SK-N-MC (cell line): Measurements from ENCODE around the gene MYH14.

Experiments used
- DNase-seq: peaks from one replicate; pipeline ENCODE4 v3.0.0-alpha.2; 2011; ENCODE audit warnings: low read depth, low spot score
- H3K27ac ChIP-seq: fragments of 200-600 bp; sonication (generic); 2 replicates; pipeline ENCODE4 v1.5.1; 2016; ENCODE audit warnings: mixed run types
- H3K36me3 ChIP-seq: fragments of 200-600 bp; sonication (generic); 2 replicates; pipeline ENCODE4 v1.6.1; 2017; ENCODE audit warnings: antibody characterized with exemption, low read length, mixed read lengths; ENCODE audit not compliant: insufficient read depth
- H3K4me3 ChIP-seq: fragments of 200-600 bp; sonication (generic); 2 replicates; pipeline ENCODE4 v1.5.1; 2016
- H3K9ac ChIP-seq: fragments of 200-600 bp; sonication (generic); 2 replicates; pipeline ENCODE4 v1.8.0; 2017; ENCODE audit warnings: mixed run types, mixed read lengths; ENCODE audit not compliant: insufficient read length
- H3K9me3 ChIP-seq: fragments of 200-600 bp; sonication (generic); 2 replicates; pipeline ENCODE4 v1.6.1; 2017; ENCODE audit warnings: low read depth, mild to moderate bottlenecking, antibody characterized with exemption, low read length, moderate library complexity, mixed read lengths
- EZH2 ChIP-seq: fragments of 200-600 bp; sonication (generic); IDR thresholded peaks from one replicate; pipeline ENCODE4 v1.6.1; 2017; ENCODE audit warnings: antibody characterized with exemption
- FOXP2 ChIP-seq: optimal IDR thresholded peaks from 2 replicates; pipeline ENCODE3; 2011; ENCODE audit warnings: mild to moderate bottlenecking, moderate library complexity; ENCODE audit not compliant: insufficient read depth; ENCODE audit errors: extremely low read length, control extremely low read depth
- POLR2AphosphoS5 ChIP-seq: IDR thresholded peaks from 2 replicates; pipeline ENCODE4 v1.6.1; 2012; ENCODE audit warnings: mild to moderate bottlenecking, low read depth, low read length, borderline replicate concordance

MYH14 gene

DNA sequence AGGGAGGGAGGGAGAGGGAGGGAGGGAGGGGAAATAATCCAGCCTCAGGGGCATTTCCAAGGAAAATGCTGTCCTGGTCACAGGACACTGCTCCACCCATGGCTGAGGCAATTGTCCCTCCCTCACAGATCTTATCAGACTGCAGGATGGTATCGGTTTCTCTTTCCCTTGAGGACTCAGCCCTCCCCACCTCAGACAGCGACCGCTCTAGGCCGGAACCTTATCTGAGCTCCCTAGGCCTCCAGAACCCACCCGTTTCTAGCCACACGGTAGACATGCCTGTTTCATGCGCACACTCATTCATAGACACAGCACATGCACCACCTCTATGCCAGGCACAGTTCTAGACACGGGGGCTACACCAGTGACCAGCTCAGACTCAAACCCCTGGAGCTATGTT is 30.3 kb upstream of the MYH14 start:
- Histone ChIP-seq H3K4me3 (no peak overlapping the region), H3K9ac (no peak overlapping the region), H3K36me3 (no peaks in the 10 kb centered on the region), H3K27ac (no peak overlapping the region), H3K9me3 (no peaks in the 10 kb centered on the region)
- no peak for DNase-seq
- TF ChIP-seq EZH2 (no peak), POLR2AphosphoS5 (no peak), FOXP2 (no peak)

- DNase-seq = no peak
- no peaks in the 10 kb centered on the region for H3K36me3 ChIP-seq
- H3K9ac ChIP-seq = no peak overlapping the region
- TF ChIP-seq FOXP2 (no peak), POLR2AphosphoS5 (no peak), EZH2 (no peak)
- no peaks in the 10 kb centered on the region for H3K9me3 ChIP-seq
- no peak overlapping the region for H3K4me3 ChIP-seq
- H3K27ac ChIP-seq = no peak overlapping the region
Observed at GRCh38 chr19:50174100-50174793, 29.2 kb upstream of the MYH14 start.

- H3K27ac ChIP-seq = no peak overlapping the region
- TF ChIP-seq POLR2AphosphoS5 = no peak
- no peak for TF ChIP-seq FOXP2
- TF ChIP-seq EZH2 = no peak
- H3K36me3 ChIP-seq = no peaks in the 10 kb centered on the region
- H3K9ac ChIP-seq = no peak overlapping the region
- DNase-seq = no peak
- H3K4me3 ChIP-seq = no peak overlapping the region
- H3K9me3 ChIP-seq = no peaks in the 10 kb centered on the region
Observed at GRCh38 chr19:50175924-50176323, 27.5 kb upstream of the MYH14 start.

- no peak overlapping the region for H3K4me3 ChIP-seq
Observed at GRCh38 chr19:50176775-50177174, 26.6 kb upstream of the MYH14 start.

DNA sequence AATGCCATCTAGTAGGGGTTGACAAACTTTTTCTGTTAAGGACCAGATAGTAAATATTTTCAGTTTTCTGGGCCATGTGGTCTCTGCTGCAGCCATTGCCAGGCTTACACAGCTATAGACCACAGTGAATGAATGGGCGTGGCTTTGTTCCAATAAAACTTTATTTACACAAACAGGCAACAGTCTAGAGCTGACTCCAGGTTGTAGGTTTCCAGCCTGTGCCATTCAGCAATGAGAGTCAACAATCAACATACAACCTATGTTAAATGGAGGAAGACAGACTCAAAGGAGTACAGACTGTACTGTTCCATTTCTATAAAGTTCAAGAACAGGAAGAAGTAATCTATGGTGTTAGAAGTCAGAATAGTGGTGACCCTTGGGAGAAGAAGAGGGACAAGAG is 25.1 kb upstream of the MYH14 start:
- H3K4me3 ChIP-seq = no peak overlapping the region
- no peaks in the 10 kb centered on the region for H3K36me3 ChIP-seq
- no peak overlapping the region for H3K27ac ChIP-seq
- no peaks in the 10 kb centered on the region for H3K9me3 ChIP-seq
- H3K9ac ChIP-seq = no peak overlapping the region
- no peak for DNase-seq
- no peak for TF ChIP-seq EZH2
- TF ChIP-seq POLR2AphosphoS5 = no peak
- no peak for TF ChIP-seq FOXP2

More at GRCh38 chr19:50176775-50177174, 26.6 kb upstream of the MYH14 start:
- Histone ChIP-seq H3K9ac (no peak overlapping the region), H3K27ac (no peak overlapping the region), H3K9me3 (no peaks in the 10 kb centered on the region), H3K36me3 (no peaks in the 10 kb centered on the region)
- no peak for DNase-seq
- no peak for TF ChIP-seq EZH2
- TF ChIP-seq FOXP2 = no peak
- no peak for TF ChIP-seq POLR2AphosphoS5

GRCh38 chr19:50178859-50179537 is 24.4 kb upstream of the MYH14 start:
- Histone ChIP-seq H3K36me3 (no peaks in the 10 kb centered on the region), H3K9ac (no peak overlapping the region), H3K9me3 (no peaks in the 10 kb centered on the region), H3K4me3 (no peak overlapping the region), H3K27ac (no peak overlapping the region)
- no peak for DNase-seq
- no peak for TF ChIP-seq EZH2

DNA sequence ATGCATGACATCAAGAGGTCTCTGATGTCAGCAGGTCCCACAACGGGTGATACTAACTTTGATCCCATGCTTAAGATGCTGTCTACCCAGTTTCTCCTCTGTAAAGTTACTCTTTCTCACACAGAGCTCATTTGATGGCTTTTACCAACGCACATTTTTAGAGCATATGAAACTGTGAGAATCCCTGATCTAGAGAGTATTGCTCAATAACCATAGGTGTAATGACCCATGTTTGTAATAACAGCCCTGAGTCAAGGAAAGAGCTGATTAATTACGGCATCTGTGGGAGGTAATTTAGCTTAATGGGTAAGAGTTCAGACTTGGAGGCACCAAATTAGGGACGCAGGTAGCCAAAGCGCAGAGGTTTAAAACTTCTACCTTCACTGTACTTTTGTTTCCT is 22.3 kb upstream of the MYH14 start:
- Histone ChIP-seq H3K4me3 (no peak overlapping the region), H3K9me3 (no peaks in the 10 kb centered on the region), H3K27ac (no peak overlapping the region), H3K9ac (no peak overlapping the region), H3K36me3 (no peaks in the 10 kb centered on the region)
- TF ChIP-seq POLR2AphosphoS5 (no peak), FOXP2 (no peak), EZH2 (no peak)
- no peak for DNase-seq

- H3K9ac ChIP-seq = no peak overlapping the region
- no peak overlapping the region for H3K27ac ChIP-seq
- TF ChIP-seq FOXP2 = no peak
- no peak for TF ChIP-seq EZH2
- TF ChIP-seq POLR2AphosphoS5 = no peak
- H3K4me3 ChIP-seq = no peak overlapping the region
- no peaks in the 10 kb centered on the region for H3K36me3 ChIP-seq
- no peaks in the 10 kb centered on the region for H3K9me3 ChIP-seq
- DNase-seq = no peak
Observed at GRCh38 chr19:50184196-50184595, 19.2 kb upstream of the MYH14 start.

DNA sequence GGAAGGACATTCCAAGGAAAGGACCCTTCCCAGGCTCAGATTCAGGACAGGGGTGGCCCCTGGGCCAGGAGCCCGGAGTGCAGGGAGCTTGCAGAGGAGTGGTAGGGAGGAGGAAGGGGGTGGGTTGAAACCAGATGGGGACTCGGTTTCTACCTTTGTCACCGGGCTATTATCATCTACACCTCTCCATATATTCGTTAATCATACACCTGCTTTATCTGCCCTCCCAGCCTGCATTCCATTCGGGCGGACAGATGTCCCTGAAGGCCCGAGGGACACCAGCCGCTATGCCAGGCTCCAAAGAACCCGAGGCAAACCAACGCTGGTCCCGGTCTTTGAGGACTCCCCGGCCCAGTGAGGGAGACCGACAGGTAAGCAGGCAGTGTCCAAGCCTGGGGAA is 15.5 kb upstream of the MYH14 start:
- no peak overlapping the region for H3K4me3 ChIP-seq
- H3K9me3 ChIP-seq = no peaks in the 10 kb centered on the region
- no peak overlapping the region for H3K27ac ChIP-seq
- no peak overlapping the region for H3K9ac ChIP-seq
- no peak for DNase-seq
- TF ChIP-seq POLR2AphosphoS5 (no peak), EZH2 (no peak), FOXP2 (no peak)
- H3K36me3 ChIP-seq = no peaks in the 10 kb centered on the region
